ENCODE results near the gene MYLK3.

- TF ChIP-seq SUZ12 (IDR thresholded peaks at IDR 0.05; ENCODE audit: extremely low read depth, insufficient read depth, insufficient read length) (no peak), ZNF274 (IDR thresholded peaks at IDR 0.05; ENCODE audit: low read depth, low read length) (no peak), YY1 (IDR thresholded peaks at IDR 0.05; ENCODE audit: insufficient read depth, insufficient read length) (no peak)
Observed at GRCh38 chr16:46753015-46753414, 4.9 kb upstream of the MYLK3 start.

Data from NT2/D1 (cell line).